ENCODE measurements around the gene DPEP2. TPM values are rescaled to one million over a fixed set of nuclear protein-coding genes. Genes with fewer than 3 reads are reported as not detected.

Gene DPEP2
- total RNA-seq, 1 donor from 2014 or later: not detected

GRCh38 chr16:67942510-67943255, 56.6 kb downstream of the DPEP2 start:
- Histone ChIP-seq H4K20me1 (ENCODE audit: insufficient read depth, low read length) (peaks cover 78% of the 10 kb centered on the region), H3K9ac (ENCODE audit: low read length) (no peak overlapping the region), H2AFZ (ENCODE audit: low read depth, low read length) (no peak overlapping the region), H3K4me1 (ENCODE audit: insufficient read depth, low read length) (peaks cover 15% of the 10 kb centered on the region), H3K4me2 (ENCODE audit: low read length) (no peak overlapping the region), H3K27ac (ENCODE audit: low read depth, low read length) (no peak overlapping the region), H3K36me3 (ENCODE audit: insufficient read depth, low read length) (peaks cover 50% of the 10 kb centered on the region), H3K79me2 (ENCODE audit: insufficient read depth, low read length) (peaks cover 14% of the 10 kb centered on the region), H3K27me3 (ENCODE audit: insufficient read depth, low read length) (no peaks in the 10 kb centered on the region), H3K9me3 (ENCODE audit: insufficient read depth, low read depth, low read length) (no peaks in the 10 kb centered on the region), H3K4me3 (ENCODE audit: insufficient read depth, low read depth, low read length) (no peak overlapping the region)
- FAIRE-seq: no peak
- H3K4me1 Mint-ChIP-seq (ENCODE audit: low read depth, unreplicated experiment): no peaks in the 10 kb centered on the region
- no peak overlapping the region for H3K27ac Mint-ChIP-seq (ENCODE audit: unreplicated experiment)
- no peaks in the 10 kb centered on the region for H3K9me3 Mint-ChIP-seq (ENCODE audit: unreplicated experiment)
- TF ChIP-seq CTCF (IDR thresholded peaks at IDR 0.05; ENCODE audit: insufficient read depth, low read depth, low read length) (no peak), EZH2 (IDR thresholded peaks at IDR 0.05; ENCODE audit: insufficient read depth, low read length) (no peak)
- no peaks in the 10 kb centered on the region for H3K27me3 Mint-ChIP-seq (ENCODE audit: low read depth, unreplicated experiment)
- H3K4me3 Mint-ChIP-seq (ENCODE audit: unreplicated experiment): no peak overlapping the region
- DNase-seq (ENCODE audit: low read depth): no peak
- peaks cover 13% of the 10 kb centered on the region for H3K36me3 Mint-ChIP-seq (ENCODE audit: low read depth, unreplicated experiment)

DNA sequence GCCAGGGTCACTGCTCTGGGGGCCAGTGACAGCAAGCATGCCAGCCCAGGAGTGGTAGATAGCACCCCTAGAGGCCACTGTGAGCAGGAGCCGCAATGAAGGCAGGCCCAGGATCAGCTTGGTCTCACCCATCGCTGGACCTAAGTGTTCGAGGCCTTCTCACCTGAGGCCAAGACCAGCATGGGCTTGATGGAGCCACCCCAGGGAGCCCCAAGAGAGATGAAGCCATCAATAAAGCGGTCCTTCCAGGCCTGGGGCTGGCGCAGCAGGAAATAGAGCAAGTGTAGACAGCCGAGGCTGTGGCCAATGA, 57.1 kb downstream of the DPEP2 start:
- Histone ChIP-seq H3K9ac (ENCODE audit: low read length) (no peak overlapping the region), H4K20me1 (ENCODE audit: insufficient read depth, low read length) (peaks cover 74% of the 10 kb centered on the region), H3K9me3 (ENCODE audit: insufficient read depth, low read depth, low read length) (no peaks in the 10 kb centered on the region), H3K4me2 (ENCODE audit: low read length) (no peak overlapping the region), H3K79me2 (ENCODE audit: insufficient read depth, low read length) (peaks cover 18% of the 10 kb centered on the region), H2AFZ (ENCODE audit: low read depth, low read length) (no peak overlapping the region), H3K4me3 (ENCODE audit: insufficient read depth, low read depth, low read length) (no peak overlapping the region), H3K27ac (ENCODE audit: low read depth, low read length) (no peak overlapping the region), H3K36me3 (ENCODE audit: insufficient read depth, low read length) (peaks cover 50% of the 10 kb centered on the region), H3K27me3 (ENCODE audit: insufficient read depth, low read length) (no peaks in the 10 kb centered on the region), H3K4me1 (ENCODE audit: insufficient read depth, low read length) (peaks cover 19% of the 10 kb centered on the region)
- TF ChIP-seq EZH2 (IDR thresholded peaks at IDR 0.05; ENCODE audit: insufficient read depth, low read length) (no peak), CTCF (IDR thresholded peaks at IDR 0.05; ENCODE audit: insufficient read depth, low read depth, low read length) (peak; percentile 47)
- no peak for FAIRE-seq
- H3K27me3 Mint-ChIP-seq (ENCODE audit: low read depth, unreplicated experiment): no peaks in the 10 kb centered on the region
- peak overlapping the region; percentile 75 for H3K27ac Mint-ChIP-seq (ENCODE audit: unreplicated experiment)
- no peaks in the 10 kb centered on the region for H3K9me3 Mint-ChIP-seq (ENCODE audit: unreplicated experiment)
- no peak for DNase-seq (ENCODE audit: low read depth)
- no peak overlapping the region for H3K4me3 Mint-ChIP-seq (ENCODE audit: unreplicated experiment)
- H3K4me1 Mint-ChIP-seq (ENCODE audit: low read depth, unreplicated experiment): peaks cover 2% of the 10 kb centered on the region
- H3K36me3 Mint-ChIP-seq (ENCODE audit: low read depth, unreplicated experiment): peaks cover 13% of the 10 kb centered on the region

DNA sequence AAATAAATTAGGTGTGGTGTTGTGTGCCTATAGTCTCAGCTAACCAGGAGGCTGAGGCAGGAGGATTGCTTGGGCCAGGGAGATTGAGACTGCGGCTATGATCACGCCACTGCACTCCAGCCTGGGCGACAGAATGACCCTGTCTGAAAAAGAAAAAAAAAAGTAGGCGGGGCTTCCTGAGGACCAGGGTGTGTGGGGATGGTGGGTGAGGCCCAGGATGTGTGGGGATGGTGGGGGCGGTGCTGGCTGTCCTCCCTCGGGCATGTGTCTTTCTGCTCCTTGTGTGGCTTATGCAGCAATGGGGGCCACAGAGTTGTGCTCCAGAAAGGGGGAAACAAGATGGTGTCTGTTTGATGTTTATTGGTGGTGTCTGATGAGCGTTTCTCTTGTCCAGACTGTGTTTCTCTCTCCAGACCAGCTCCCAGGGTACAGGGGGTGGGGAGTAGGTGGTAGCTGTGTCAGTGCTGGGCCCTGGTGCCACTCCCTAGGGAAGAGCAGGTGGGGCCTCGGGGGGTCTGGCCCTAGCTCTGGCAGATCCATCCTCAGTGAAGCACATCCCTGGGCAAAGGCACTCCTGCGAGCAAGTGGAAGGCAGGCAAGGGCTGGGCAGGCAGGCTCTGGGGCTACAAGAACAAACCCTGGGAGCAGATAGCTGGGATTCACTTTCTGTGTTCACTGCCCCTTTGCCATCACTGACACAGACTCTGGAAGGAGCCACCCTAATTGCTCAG, 57.6 kb downstream of the DPEP2 start:
- FAIRE-seq: no peak
- peaks cover 49% of the 10 kb centered on the region for H3K36me3 ChIP-seq (ENCODE audit: insufficient read depth, low read length)

More for the DNA sequence above, 57.6 kb downstream of the DPEP2 start:
- Histone ChIP-seq H4K20me1 (ENCODE audit: insufficient read depth, low read length) (peaks cover 68% of the 10 kb centered on the region), H3K79me2 (ENCODE audit: insufficient read depth, low read length) (peaks cover 20% of the 10 kb centered on the region), H3K9ac (ENCODE audit: low read length) (no peak overlapping the region), H2AFZ (ENCODE audit: low read depth, low read length) (no peak overlapping the region), H3K4me3 (ENCODE audit: insufficient read depth, low read depth, low read length) (no peak overlapping the region), H3K27ac (ENCODE audit: low read depth, low read length) (no peak overlapping the region), H3K9me3 (ENCODE audit: insufficient read depth, low read depth, low read length) (no peaks in the 10 kb centered on the region), H3K27me3 (ENCODE audit: insufficient read depth, low read length) (no peaks in the 10 kb centered on the region), H3K4me2 (ENCODE audit: low read length) (no peak overlapping the region), H3K4me1 (ENCODE audit: insufficient read depth, low read length) (peaks cover 23% of the 10 kb centered on the region)
- no peak for DNase-seq (ENCODE audit: low read depth)
- peaks cover 5% of the 10 kb centered on the region for H3K4me1 Mint-ChIP-seq (ENCODE audit: low read depth, unreplicated experiment)
- no peak overlapping the region for H3K4me3 Mint-ChIP-seq (ENCODE audit: unreplicated experiment)
- no peaks in the 10 kb centered on the region for H3K9me3 Mint-ChIP-seq (ENCODE audit: unreplicated experiment)
- peaks cover 13% of the 10 kb centered on the region for H3K36me3 Mint-ChIP-seq (ENCODE audit: low read depth, unreplicated experiment)
- H3K27me3 Mint-ChIP-seq (ENCODE audit: low read depth, unreplicated experiment): no peaks in the 10 kb centered on the region
- H3K27ac Mint-ChIP-seq (ENCODE audit: unreplicated experiment): no peak overlapping the region
- TF ChIP-seq CTCF (IDR thresholded peaks at IDR 0.05; ENCODE audit: insufficient read depth, low read depth, low read length): no peak
- no peak for TF ChIP-seq EZH2 (IDR thresholded peaks at IDR 0.05; ENCODE audit: insufficient read depth, low read length)
